ENCODE data around the gene CMAS. TPM values are rescaled to one million over a fixed set of nuclear protein-coding genes. Genes with fewer than 3 reads are reported as not detected.
A peak's percentile ranks its signal among the peaks of the same experiment; 100 is the strongest.
"Not testable (repeated sequence)": the region's sequence is repeated elsewhere in the genome, so short reads cannot be mapped to it uniquely, and the experiment has no call there.

CMAS gene
- total and polyA plus RNA-seq, 12 donors = 18.1 to 41.2 (median 35.1) TPM

DNA sequence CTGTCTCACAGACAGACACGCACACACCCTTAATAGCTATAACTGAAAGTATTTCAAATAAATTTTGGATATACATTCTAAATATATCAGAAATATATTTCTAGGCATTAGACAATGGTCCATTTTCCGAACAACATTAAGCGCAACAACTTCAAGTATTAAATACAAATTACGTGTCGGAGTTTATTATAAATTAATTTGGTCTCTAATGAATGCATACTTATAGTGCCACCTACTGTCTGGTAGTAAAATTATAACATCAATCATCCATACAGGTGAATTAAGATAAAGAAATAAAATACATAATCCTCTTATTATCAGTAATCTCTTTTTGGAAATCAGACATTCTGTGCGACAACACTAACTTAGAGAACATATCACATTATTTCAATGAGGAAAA is 27.2 kb upstream of the CMAS start:
- TF ChIP-seq CTCF (IDR thresholded peaks at IDR 0.05) = peak; percentile 23 to 74 (median 63)
- WGBS, 2 donors = 38 to 52% methylated on average over 6 of the region's 6 CpGs
- Histone ChIP-seq H3K9me3 (peaks cover 0 to 9% (median 0%) of the 10 kb centered on the region in 11 donors), H3K4me1 (peaks cover 0 to 12% (median 0%) of the 10 kb centered on the region in 9 donors), H3K36me3 (no peaks in the 10 kb centered on the region), H3K27ac (no peak overlapping the region), H3K4me3 (no peak overlapping the region), H3K27me3 (no peaks in the 10 kb centered on the region)
- no peak for DNase-seq
- intact Hi-C loops (cut with DNase I) = loop anchor here (1.0 to 10.0 kb wide), 5 partner anchors 320 to 324 kb away; no protein-coding TSS in a partner anchor
- no peak for ATAC-seq

- H3K36me3 ChIP-seq, H3K4me1 ChIP-seq, ATAC-seq, H3K27ac ChIP-seq, H3K4me3 ChIP-seq, DNase-seq, H3K27me3 ChIP-seq: not testable (repeated sequence)
- intact Hi-C loops (cut with DNase I) = loop anchor here in 1 of 10 donors (10.0 kb wide), 1 partner anchor 419 kb away; the partner anchor contains the start of gene GYS2
- peaks cover 0 to 13% (median 0%) of the 10 kb centered on the region in 11 donors for H3K9me3 ChIP-seq
Observed at GRCh38 chr12:22023489-22023888, 22.5 kb upstream of the CMAS start.

DNA sequence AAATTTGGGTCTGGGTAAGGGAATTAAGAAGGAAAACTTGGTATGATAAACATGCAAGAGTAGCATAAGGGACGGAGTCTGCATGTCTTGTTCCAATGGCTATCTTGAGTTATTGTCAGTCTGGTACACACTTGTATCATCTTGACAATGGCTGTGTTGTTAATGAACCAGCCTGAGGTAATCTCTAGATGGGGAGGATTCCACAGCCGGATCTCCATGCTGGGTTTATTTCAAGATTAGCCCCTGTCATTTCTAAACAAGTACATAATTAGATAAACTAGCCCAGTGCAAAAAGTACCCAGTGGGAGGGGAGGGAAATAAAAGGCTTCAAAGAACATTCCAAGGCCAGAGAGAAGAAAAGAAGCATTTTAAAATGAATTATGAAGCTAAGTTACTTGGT is 16.5 kb upstream of the CMAS start:
- DNase-seq = no peak
- H3K4me1 ChIP-seq = peaks cover 0 to 4% (median 0%) of the 10 kb centered on the region in 9 donors
- TF ChIP-seq CTCF (IDR thresholded peaks at IDR 0.05) = no peak
- H3K9me3 ChIP-seq = no peaks in the 10 kb centered on the region
- H3K36me3 ChIP-seq = no peaks in the 10 kb centered on the region
- H3K27ac ChIP-seq = no peak overlapping the region
- intact Hi-C loops (cut with DNase I) = loop anchor here in 1 of 10 donors (10.0 kb wide), 1 partner anchor 425 kb away; the partner anchor contains the start of gene GYS2
- no peak for ATAC-seq
- no peak overlapping the region for H3K4me3 ChIP-seq
- 61 to 64% methylated on average over 2 of the region's 2 CpGs for WGBS, 2 donors
- H3K27me3 ChIP-seq = no peaks in the 10 kb centered on the region

- H3K27me3 ChIP-seq = no peaks in the 10 kb centered on the region
- ATAC-seq (no peak), DNase-seq (no peak)
- no peak overlapping the region for H3K27ac ChIP-seq
- intact Hi-C loops (cut with DNase I) = loop anchor here in 1 of 10 donors (10.0 kb wide), 1 partner anchor 425 kb away; the partner anchor contains the start of gene GYS2
- no peak overlapping the region for H3K4me3 ChIP-seq
- no peaks in the 10 kb centered on the region for H3K9me3 ChIP-seq
- TF ChIP-seq CTCF (IDR thresholded peaks at IDR 0.05) = no peak
- 94 to 97% methylated on average over 1 of the region's 1 CpG for WGBS, 2 donors
- peaks cover 0 to 9% (median 3%) of the 10 kb centered on the region in 9 donors for H3K4me1 ChIP-seq
- H3K36me3 ChIP-seq = no peaks in the 10 kb centered on the region
Observed at GRCh38 chr12:22029991-22030390, 16.0 kb upstream of the CMAS start.

- H3K9me3 ChIP-seq = no peaks in the 10 kb centered on the region
- TF ChIP-seq CTCF (IDR thresholded peaks at IDR 0.05) = no peak
- no peaks in the 10 kb centered on the region for H3K27me3 ChIP-seq
- H3K27ac ChIP-seq = no peak overlapping the region
- DNase-seq (no peak), ATAC-seq (no peak)
- H3K4me3 ChIP-seq = no peak overlapping the region
- peaks cover 0 to 16% (median 5%) of the 10 kb centered on the region in 9 donors for H3K4me1 ChIP-seq
- H3K36me3 ChIP-seq = no peaks in the 10 kb centered on the region
- intact Hi-C loops (cut with DNase I) = no loop called here
Observed at GRCh38 chr12:22032732-22033131, 13.3 kb upstream of the CMAS start.

All from heart right ventricle (tissue), 16 donors.